ENCODE data around the gene PHTF2.

The PHTF2 gene

DNA sequence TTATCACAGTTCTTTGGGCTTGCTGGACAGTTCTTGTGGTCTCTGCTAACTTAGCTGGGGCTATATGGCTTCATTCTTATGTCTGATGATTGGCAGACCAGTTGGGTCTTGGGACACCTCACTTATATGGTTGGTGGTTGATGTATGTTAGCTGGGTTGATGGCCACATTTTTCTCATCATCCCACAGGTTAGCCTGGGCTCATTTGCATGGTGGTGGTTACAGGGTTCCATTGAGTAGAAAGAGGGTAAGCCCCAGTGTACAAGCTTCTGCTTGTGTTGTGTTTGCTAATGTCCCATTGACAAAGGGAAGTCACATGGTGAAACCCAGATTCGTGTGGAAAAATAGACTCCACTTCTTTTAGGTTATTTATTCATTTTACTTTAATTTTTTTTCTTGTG is 41.0 kb upstream of the PHTF2 start:
- no peak overlapping the region for H3K9ac ChIP-seq (ENCODE audit: low read depth, low read length)
- TF ChIP-seq, protein P1, sequence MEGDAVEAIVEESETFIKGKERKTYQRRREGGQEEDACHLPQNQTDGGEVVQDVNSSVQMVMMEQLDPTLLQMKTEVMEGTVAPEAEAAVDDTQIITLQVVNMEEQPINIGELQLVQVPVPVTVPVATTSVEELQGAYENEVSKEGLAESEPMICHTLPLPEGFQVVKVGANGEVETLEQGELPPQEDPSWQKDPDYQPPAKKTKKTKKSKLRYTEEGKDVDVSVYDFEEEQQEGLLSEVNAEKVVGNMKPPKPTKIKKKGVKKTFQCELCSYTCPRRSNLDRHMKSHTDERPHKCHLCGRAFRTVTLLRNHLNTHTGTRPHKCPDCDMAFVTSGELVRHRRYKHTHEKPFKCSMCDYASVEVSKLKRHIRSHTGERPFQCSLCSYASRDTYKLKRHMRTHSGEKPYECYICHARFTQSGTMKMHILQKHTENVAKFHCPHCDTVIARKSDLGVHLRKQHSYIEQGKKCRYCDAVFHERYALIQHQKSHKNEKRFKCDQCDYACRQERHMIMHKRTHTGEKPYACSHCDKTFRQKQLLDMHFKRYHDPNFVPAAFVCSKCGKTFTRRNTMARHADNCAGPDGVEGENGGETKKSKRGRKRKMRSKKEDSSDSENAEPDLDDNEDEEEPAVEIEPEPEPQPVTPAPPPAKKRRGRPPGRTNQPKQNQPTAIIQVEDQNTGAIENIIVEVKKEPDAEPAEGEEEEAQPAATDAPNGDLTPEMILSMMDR (IDR thresholded peaks at IDR 0.05; ENCODE audit: borderline replicate concordance, extremely low read depth, low read length, poor library complexity, severe bottlenecking): no peak
- TF ChIP-seq EZH2 (IDR thresholded peaks at IDR 0.05; ENCODE audit: borderline replicate concordance, low read depth, low read length, severe bottlenecking): no peak
- H3K27ac ChIP-seq (ENCODE audit: low read length): no peak overlapping the region
- H4K20me1 ChIP-seq (ENCODE audit: insufficient read depth, low read length): peaks cover 22% of the 10 kb centered on the region; the same call in 1 of the 2 replicates
- peaks cover 85% of the 10 kb centered on the region for H3K79me2 ChIP-seq (ENCODE audit: insufficient read depth, low read length)
- no peak for DNase-seq
- H3K4me2 ChIP-seq (ENCODE audit: insufficient read depth, low read length): no peak overlapping the region
- no peak overlapping the region for H3K4me3 ChIP-seq (ENCODE audit: low read depth in 1 of 2, low read length in 2 of 2)
- ATAC-seq (ENCODE audit: insufficient read depth, low read depth): no peak
- H3K4me1 ChIP-seq (ENCODE audit: insufficient read depth, low read length): no peaks in the 10 kb centered on the region
- no peaks in the 10 kb centered on the region for H3K9me3 ChIP-seq (ENCODE audit: insufficient read depth, low read length, severe bottlenecking)
- no peaks in the 10 kb centered on the region for H3K27me3 ChIP-seq (ENCODE audit: insufficient read depth, low read length, poor library complexity)
- H2AFZ ChIP-seq (ENCODE audit: low read depth, low read length): no peak overlapping the region
- H3K36me3 ChIP-seq (ENCODE audit: insufficient read depth, low read length): peaks cover 19% of the 10 kb centered on the region

DNA sequence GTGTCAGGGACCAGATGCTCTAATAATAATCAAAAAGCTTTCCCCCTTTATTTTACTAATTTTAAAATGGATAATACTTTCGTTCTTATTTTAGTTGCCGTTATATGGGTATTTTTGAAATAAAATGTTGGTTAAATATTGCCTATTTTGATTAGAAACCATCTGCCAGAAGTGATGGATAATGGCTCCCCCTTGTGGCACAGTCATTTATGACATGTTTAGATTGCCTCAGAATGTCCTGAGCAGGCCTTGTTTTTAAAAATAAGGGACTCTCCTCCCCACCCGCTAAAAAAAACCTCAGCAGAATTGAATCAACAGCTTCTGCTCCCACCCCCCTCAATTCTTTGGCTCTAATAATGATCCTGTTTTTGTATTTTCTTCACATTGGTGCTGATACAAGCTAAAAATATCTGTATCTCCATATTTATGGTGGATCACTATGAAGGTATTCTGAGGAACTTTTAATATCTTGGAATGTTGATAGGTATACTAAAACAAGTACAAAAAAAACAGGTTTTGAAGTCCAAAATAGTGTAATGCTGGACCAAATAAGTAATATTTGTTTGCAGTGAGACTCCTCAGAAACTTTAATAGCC is 39.2 kb upstream of the PHTF2 start:
- Histone ChIP-seq H3K27ac (ENCODE audit: low read length) (no peak overlapping the region), H4K20me1 (ENCODE audit: insufficient read depth, low read length) (peaks cover 21% of the 10 kb centered on the region; the same call in 1 of the 2 replicates), H3K36me3 (ENCODE audit: insufficient read depth, low read length) (peaks cover 12% of the 10 kb centered on the region), H3K4me1 (ENCODE audit: insufficient read depth, low read length) (no peaks in the 10 kb centered on the region), H3K27me3 (ENCODE audit: insufficient read depth, low read length, poor library complexity) (no peaks in the 10 kb centered on the region), H3K4me2 (ENCODE audit: insufficient read depth, low read length) (no peak overlapping the region), H2AFZ (ENCODE audit: low read depth, low read length) (no peak overlapping the region), H3K9ac (ENCODE audit: low read depth, low read length) (no peak overlapping the region), H3K4me3 (ENCODE audit: low read depth in 1 of 2, low read length in 2 of 2) (no peak overlapping the region), H3K79me2 (ENCODE audit: insufficient read depth, low read length) (peaks cover 86% of the 10 kb centered on the region), H3K9me3 (ENCODE audit: insufficient read depth, low read length, severe bottlenecking) (no peaks in the 10 kb centered on the region)
- DNase-seq: peak; percentile 68
- TF ChIP-seq, protein P1 (IDR thresholded peaks at IDR 0.05; ENCODE audit: borderline replicate concordance, extremely low read depth, low read length, poor library complexity, severe bottlenecking): peak; percentile 82
- no peak for TF ChIP-seq EZH2 (IDR thresholded peaks at IDR 0.05; ENCODE audit: borderline replicate concordance, low read depth, low read length, severe bottlenecking)
- peak; percentile 79 for ATAC-seq (ENCODE audit: insufficient read depth, low read depth)

DNA sequence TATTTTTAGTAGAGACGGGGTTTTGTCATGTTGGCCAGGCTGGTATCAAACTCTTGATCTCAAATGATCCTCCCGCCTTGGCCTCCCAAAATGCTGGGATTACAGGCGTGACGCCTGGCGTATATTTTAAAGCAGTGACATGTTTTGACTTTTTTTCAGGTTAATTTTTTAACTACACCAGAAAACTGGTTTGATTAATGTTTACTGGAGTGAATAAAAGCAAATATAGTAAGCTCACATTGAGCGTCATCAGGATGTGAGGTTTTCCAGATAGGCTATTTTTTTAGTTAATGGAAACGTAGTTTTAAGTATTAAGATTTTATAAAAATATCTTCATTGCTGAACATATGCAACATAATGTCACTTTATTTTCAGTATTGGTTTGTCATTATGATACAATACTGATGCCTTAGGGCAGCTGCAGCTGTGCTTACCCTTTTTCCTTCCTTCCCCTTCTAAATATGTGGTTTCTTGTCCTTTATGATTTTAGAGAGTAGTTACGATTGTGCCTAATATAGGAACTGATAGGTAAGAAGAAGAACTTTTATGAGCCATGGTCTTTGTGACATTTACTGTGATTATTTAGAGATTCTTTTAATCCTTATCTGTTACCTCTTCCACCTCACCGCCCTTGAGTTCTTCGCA is 37.6 kb upstream of the PHTF2 start:
- Histone ChIP-seq H3K9ac (ENCODE audit: low read depth, low read length) (no peak overlapping the region), H3K79me2 (ENCODE audit: insufficient read depth, low read length) (peaks cover 81% of the 10 kb centered on the region), H3K9me3 (ENCODE audit: insufficient read depth, low read length, severe bottlenecking) (no peaks in the 10 kb centered on the region), H3K27me3 (ENCODE audit: insufficient read depth, low read length, poor library complexity) (no peaks in the 10 kb centered on the region), H2AFZ (ENCODE audit: low read depth, low read length) (no peak overlapping the region), H3K4me2 (ENCODE audit: insufficient read depth, low read length) (no peak overlapping the region), H3K4me3 (ENCODE audit: low read depth in 1 of 2, low read length in 2 of 2) (no peak overlapping the region), H4K20me1 (ENCODE audit: insufficient read depth, low read length) (peaks cover 21% of the 10 kb centered on the region; the same call in 1 of the 2 replicates), H3K36me3 (ENCODE audit: insufficient read depth, low read length) (peaks cover 12% of the 10 kb centered on the region), H3K27ac (ENCODE audit: low read length) (no peak overlapping the region), H3K4me1 (ENCODE audit: insufficient read depth, low read length) (no peaks in the 10 kb centered on the region)
- ATAC-seq (ENCODE audit: insufficient read depth, low read depth) (no peak), DNase-seq (no peak)
- TF ChIP-seq, protein P1 (IDR thresholded peaks at IDR 0.05; ENCODE audit: borderline replicate concordance, extremely low read depth, low read length, poor library complexity, severe bottlenecking): no peak
- TF ChIP-seq EZH2 (IDR thresholded peaks at IDR 0.05; ENCODE audit: borderline replicate concordance, low read depth, low read length, severe bottlenecking): no peak

Data from DND-41 (cell line).